IPS DF 4.7 (cell line): ENCODE results near the gene GRIN2C.

Experiments used
- DNase-seq: peaks from one replicate; pipeline ENCODE4 v3.0.0-alpha.2; 2013; ENCODE audit warnings: low spot score; ENCODE audit errors: extremely low read depth

GRIN2C gene

GRCh38 chr17:74864297-74864865 is 4.7 kb upstream of the GRIN2C start:
- no peak for DNase-seq

GRCh38 chr17:74863420-74864296 is 4.0 kb upstream of the GRIN2C start:
- DNase-seq = no peak

- DNase-seq = no peak
Measured at GRCh38 chr17:74862919-74863318, 3.2 kb upstream of the GRIN2C start.

- no peak for DNase-seq
Measured at GRCh38 chr17:74862108-74862901, 2.6 kb upstream of the GRIN2C start.

GRCh38 chr17:74861662-74862107 is 2.0 kb upstream of the GRIN2C start:
- DNase-seq = no peak

GRCh38 chr17:74860872-74861661 is 1.4 kb upstream of the GRIN2C start:
- no peak for DNase-seq

- DNase-seq = no peak
Measured at GRCh38 chr17:74860229-74860871, 665 bp upstream of the GRIN2C start.

- DNase-seq = no peak
Measured at GRCh38 chr17:74858672-74859458, 820 bp downstream of the GRIN2C start.

GRCh38 chr17:74857191-74857590 is 2.5 kb downstream of the GRIN2C start:
- DNase-seq = no peak

GRCh38 chr17:74856112-74856511 is 3.6 kb downstream of the GRIN2C start:
- no peak for DNase-seq

GRCh38 chr17:74855323-74855722 is 4.4 kb downstream of the GRIN2C start:
- no peak for DNase-seq

GRCh38 chr17:74854792-74855191 is 4.9 kb downstream of the GRIN2C start:
- no peak for DNase-seq

- no peak for DNase-seq
Measured at GRCh38 chr17:74853669-74854068, 6.0 kb downstream of the GRIN2C start.

GRCh38 chr17:74853048-74853397 is 6.7 kb downstream of the GRIN2C start:
- DNase-seq = no peak

GRCh38 chr17:74852237-74853047 is 7.2 kb downstream of the GRIN2C start:
- DNase-seq = no peak

GRCh38 chr17:74851612-74852236 is 8.0 kb downstream of the GRIN2C start:
- DNase-seq = no peak

GRCh38 chr17:74850914-74851313 is 8.8 kb downstream of the GRIN2C start:
- no peak for DNase-seq

GRCh38 chr17:74850310-74850709 is 9.4 kb downstream of the GRIN2C start:
- DNase-seq = no peak
